Caco-2 (cell line): ENCODE data around the gene EPHB2. TPM values are rescaled to one million over a fixed set of nuclear protein-coding genes. Genes with fewer than 3 reads are reported as not detected.

Experiments
- BruUV-seq: library from RNA; stranded (reverse); fragments of 400-500 nt; replicated peaks from 2 replicates; lab custom pipeline; 2021; lab: Mats Ljungman, UMichigan
- CTCF ChIA-PET: fragments of 300-600 bp; sonication (Branson Sonifier 250); formaldehyde crosslinking; loops from one replicate; lab custom pipeline; 2022; ENCODE audit warnings: antibody characterized with exemption; lab: Charles Lee
- POLR2A ChIA-PET: fragments of 300-600 bp; sonication (Branson Sonifier 250); formaldehyde crosslinking; loops from one replicate; lab custom pipeline; 2022; ENCODE audit warnings: antibody characterized with exemption; lab: Charles Lee
- DNase-seq, 2 experiments: peaks; one replicate each; pipeline versions ENCODE4 v3.0.0 to v3.0.0-alpha.2; 2020 to 2022
- H3K27me3 ChIP-seq: replicated peaks from 2 replicates; pipeline ENCODE4 v1.6.0; 2011; ENCODE audit warnings: low read length; ENCODE audit not compliant: control insufficient read depth, insufficient read depth
- H3K36me3 ChIP-seq: 2 replicates; pipeline ENCODE4 v1.5.1; 2011; ENCODE audit warnings: low read length; ENCODE audit not compliant: control insufficient read depth, insufficient read depth
- H3K4me1 ChIP-seq: fragments of 250-450 bp; sonication (Bioruptor Pico); 2 replicates; pipeline ENCODE4 v1.5.1; 2020; ENCODE audit warnings: mild to moderate bottlenecking
- H3K4me3 ChIP-seq: 2 replicates; pipeline ENCODE4 v1.5.1; 2011; ENCODE audit warnings: low read depth, mild to moderate bottlenecking, control low read depth, low read length
- H3K9me3 ChIP-seq: fragments of 250-450 bp; sonication (Bioruptor Pico); 2 replicates; pipeline ENCODE4 v1.5.1; 2020; ENCODE audit warnings: mild to moderate bottlenecking, moderate library complexity
- H3K27ac Mint-ChIP-seq: one replicate; pipeline ENCODE4 v1.8.0; 2022; ENCODE audit warnings: mixed read lengths; ENCODE audit not compliant: unreplicated experiment
- H3K27me3 Mint-ChIP-seq: one replicate; pipeline ENCODE4 v1.8.0; 2022; ENCODE audit warnings: mixed read lengths; ENCODE audit not compliant: insufficient read depth, unreplicated experiment
- H3K36me3 Mint-ChIP-seq: one replicate; pipeline ENCODE4 v1.8.0; 2022; ENCODE audit warnings: mild to moderate bottlenecking, mixed read lengths; ENCODE audit not compliant: insufficient read depth, unreplicated experiment
- H3K4me1 Mint-ChIP-seq: one replicate; pipeline ENCODE4 v1.8.0; 2022; ENCODE audit warnings: low read depth, mixed read lengths; ENCODE audit not compliant: unreplicated experiment
- H3K4me3 Mint-ChIP-seq: one replicate; pipeline ENCODE4 v1.8.0; 2022; ENCODE audit warnings: mild to moderate bottlenecking, moderate library complexity, mixed read lengths; ENCODE audit not compliant: unreplicated experiment
- H3K9me3 Mint-ChIP-seq: one replicate; pipeline ENCODE4 v1.8.0; 2022; ENCODE audit warnings: mixed read lengths; ENCODE audit not compliant: unreplicated experiment
- CTCF ChIP-seq, 2 experiments: fragments of 200-600 bp in 1 of 2; IDR thresholded peaks; 1 replicate in 1 of 2; 2 replicates in 1 of 2; pipeline versions ENCODE4 v1.5.1 to v1.8.0; 2011 to 2022; ENCODE audit warnings: antibody characterized with exemption in 1 of 2, control low read depth in 1 of 2, inconsistent platforms in 1 of 2, low read depth in 1 of 2, low read length in 1 of 2, mild to moderate bottlenecking in 1 of 2, moderate library complexity in 1 of 2; ENCODE audit not compliant: insufficient read depth in 1 of 2, severe bottlenecking in 1 of 2, unreplicated experiment in 1 of 2
- intact Hi-C: fragments of 100-400 bp; cut with micrococcal nuclease; formaldehyde crosslinking; loops from one replicate; pipeline ENCODE4 v1.10.0; 2022; ENCODE audit not compliant: unreplicated experiment
- total RNA-seq: library from RNA; stranded (reverse); gene quantifications from 2 replicates; pipeline ENCODE4 v1.2.3, GENCODE V29; 2022

Gene EPHB2
- total RNA-seq, 1 experiment from 2014 or later: 30.1 TPM

- H3K27ac Mint-ChIP-seq: no peak overlapping the region
- no peaks in the 10 kb centered on the region for H3K27me3 ChIP-seq
Measured at GRCh38 chr1:22875241-22875640, 164.6 kb downstream of the EPHB2 start.

GRCh38 chr1:22875841-22876240 lies 165.2 kb downstream of the EPHB2 start:
- TF ChIP-seq CTCF (IDR thresholded peaks at IDR 0.05; ENCODE audit: insufficient read depth in 1 of 2, low read depth in 1 of 2, low read length in 1 of 2, severe bottlenecking in 1 of 2, unreplicated experiment in 1 of 2): no peak
- Histone ChIP-seq H3K4me1 (no peaks in the 10 kb centered on the region), H3K36me3 (no peaks in the 10 kb centered on the region), H3K27me3 (no peaks in the 10 kb centered on the region), H3K4me3 (no peak overlapping the region), H3K9me3 (no peaks in the 10 kb centered on the region)
- intact Hi-C loops: no loop called here
- H3K27ac Mint-ChIP-seq: no peak overlapping the region
- no peaks in the 10 kb centered on the region for H3K4me1 Mint-ChIP-seq
- no peaks in the 10 kb centered on the region for H3K9me3 Mint-ChIP-seq
- H3K4me3 Mint-ChIP-seq: no peak overlapping the region
- ChIA-PET CTCF (no interaction called here), POLR2A (interaction anchor here (0.7 kb wide), 1 partner anchor 153 kb away, joined by 3 read pairs; no protein-coding TSS in a partner anchor)
- H3K36me3 Mint-ChIP-seq: no peaks in the 10 kb centered on the region
- H3K27me3 Mint-ChIP-seq: no peaks in the 10 kb centered on the region
- BruUV-seq: no TSS peak
- DNase-seq: no peak

More at GRCh38 chr1:22875241-22875640, 164.6 kb downstream of the EPHB2 start:
- TF ChIP-seq CTCF (IDR thresholded peaks at IDR 0.05; ENCODE audit: insufficient read depth in 1 of 2, low read depth in 1 of 2, low read length in 1 of 2, severe bottlenecking in 1 of 2, unreplicated experiment in 1 of 2): no peak
- BruUV-seq: no TSS peak
- POLR2A ChIA-PET: interaction anchor here (0.7 kb wide), 1 partner anchor 152 kb away, joined by 3 read pairs; no protein-coding TSS in a partner anchor
- Mint-ChIP-seq H3K36me3 (no peaks in the 10 kb centered on the region), H3K27me3 (no peaks in the 10 kb centered on the region), H3K9me3 (no peaks in the 10 kb centered on the region), H3K4me1 (no peaks in the 10 kb centered on the region), H3K4me3 (no peak overlapping the region)
- DNase-seq: no peak
- Histone ChIP-seq H3K36me3 (no peaks in the 10 kb centered on the region), H3K9me3 (no peaks in the 10 kb centered on the region), H3K4me1 (no peaks in the 10 kb centered on the region), H3K4me3 (no peak overlapping the region)
- intact Hi-C loops: no loop called here
- CTCF ChIA-PET: no interaction called here

- no peak for TF ChIP-seq CTCF (IDR thresholded peaks at IDR 0.05; ENCODE audit: insufficient read depth in 1 of 2, low read depth in 1 of 2, low read length in 1 of 2, severe bottlenecking in 1 of 2, unreplicated experiment in 1 of 2)
- Histone ChIP-seq H3K4me3 (no peak overlapping the region), H3K27me3 (no peaks in the 10 kb centered on the region), H3K4me1 (no peaks in the 10 kb centered on the region), H3K36me3 (no peaks in the 10 kb centered on the region), H3K9me3 (no peaks in the 10 kb centered on the region)
- no peaks in the 10 kb centered on the region for H3K27me3 Mint-ChIP-seq
- H3K4me3 Mint-ChIP-seq: no peak overlapping the region
- no peaks in the 10 kb centered on the region for H3K9me3 Mint-ChIP-seq
- DNase-seq: no peak
- POLR2A ChIA-PET: no interaction called here
- H3K4me1 Mint-ChIP-seq: no peaks in the 10 kb centered on the region
- intact Hi-C loops: no loop called here
- no TSS peak for BruUV-seq
- no peak overlapping the region for H3K27ac Mint-ChIP-seq
- no peaks in the 10 kb centered on the region for H3K36me3 Mint-ChIP-seq
- CTCF ChIA-PET: no interaction called here
Measured at GRCh38 chr1:22876359-22877111, 165.9 kb downstream of the EPHB2 start.
